Vagina (tissue), 2 donors: ENCODE data around the gene SELENON.

Experiments used
- POLR2A ChIP-seq, 2 donors: fragments of 450-650 bp; IDR thresholded peaks; one replicate each; pipeline ENCODE4 v1.6.1; 2017; ENCODE audit warnings: antibody characterized with exemption in 2 of 2, mild to moderate bottlenecking in 2 of 2, moderate library complexity in 2 of 2
- TF ChIP-seq, protein P1 (sequence below), 3 experiments: fragments of 450-650 bp in 2 of 3; fragments of 200-600 bp in 1 of 3; sonication (generic) in 1 of 3; IDR thresholded peaks; one replicate each; pipeline ENCODE4 v1.5.1; 2017 to 2019; ENCODE audit warnings: antibody characterized with exemption in 3 of 3, mild to moderate bottlenecking in 2 of 3, moderate library complexity in 2 of 3

DNA sequence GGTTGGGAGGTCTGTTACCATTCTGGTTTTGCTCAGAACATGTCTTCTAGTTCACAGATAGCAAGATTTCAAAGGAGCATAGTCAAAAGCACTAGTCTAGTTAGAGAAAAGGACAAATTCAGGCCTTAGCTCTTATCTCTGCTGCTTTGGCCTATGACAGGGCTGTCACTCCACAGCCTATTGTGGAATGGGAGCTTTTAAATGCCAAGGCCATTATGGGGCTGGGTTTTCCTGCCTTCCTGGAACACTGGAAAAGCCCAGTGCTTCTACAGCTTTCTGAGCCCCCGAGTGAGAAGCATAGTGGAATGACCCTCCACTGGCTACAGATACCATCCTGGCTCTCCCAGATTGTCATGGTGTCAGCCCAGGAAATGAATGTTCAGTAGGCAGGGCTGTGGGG lies 29.1 kb downstream of the SELENON start:
- TF ChIP-seq, protein P1, sequence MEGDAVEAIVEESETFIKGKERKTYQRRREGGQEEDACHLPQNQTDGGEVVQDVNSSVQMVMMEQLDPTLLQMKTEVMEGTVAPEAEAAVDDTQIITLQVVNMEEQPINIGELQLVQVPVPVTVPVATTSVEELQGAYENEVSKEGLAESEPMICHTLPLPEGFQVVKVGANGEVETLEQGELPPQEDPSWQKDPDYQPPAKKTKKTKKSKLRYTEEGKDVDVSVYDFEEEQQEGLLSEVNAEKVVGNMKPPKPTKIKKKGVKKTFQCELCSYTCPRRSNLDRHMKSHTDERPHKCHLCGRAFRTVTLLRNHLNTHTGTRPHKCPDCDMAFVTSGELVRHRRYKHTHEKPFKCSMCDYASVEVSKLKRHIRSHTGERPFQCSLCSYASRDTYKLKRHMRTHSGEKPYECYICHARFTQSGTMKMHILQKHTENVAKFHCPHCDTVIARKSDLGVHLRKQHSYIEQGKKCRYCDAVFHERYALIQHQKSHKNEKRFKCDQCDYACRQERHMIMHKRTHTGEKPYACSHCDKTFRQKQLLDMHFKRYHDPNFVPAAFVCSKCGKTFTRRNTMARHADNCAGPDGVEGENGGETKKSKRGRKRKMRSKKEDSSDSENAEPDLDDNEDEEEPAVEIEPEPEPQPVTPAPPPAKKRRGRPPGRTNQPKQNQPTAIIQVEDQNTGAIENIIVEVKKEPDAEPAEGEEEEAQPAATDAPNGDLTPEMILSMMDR (IDR thresholded peaks at IDR 0.05): no peak
- TF ChIP-seq POLR2A (IDR thresholded peaks at IDR 0.05): no peak
